B cell (primary cell): ENCODE data around the gene TRIM72. TPM values are rescaled to one million over a fixed set of nuclear protein-coding genes. Genes with fewer than 3 reads are reported as not detected.

ENCODE experiments used
- ATAC-seq: fragments of 200-7000 bp; cut with Tn5 transposase; one replicate; pipeline ENCODE4 v1.10.0; 2021; ENCODE audit warnings: low read depth, mild to moderate bottlenecking, moderate number of reproducible peaks, moderate library complexity
- CTCF ChIA-PET: fragments of 350-600 bp; sonication (Branson Sonifier 250); formaldehyde crosslinking; loops from one replicate; lab custom pipeline; 2021; ENCODE audit warnings: antibody characterized with exemption, inconsistent platforms; lab: Charles Lee
- POLR2A ChIA-PET: fragments of 350-600 bp; sonication (Branson Sonifier 250); formaldehyde crosslinking; loops from one replicate; lab custom pipeline; 2021; ENCODE audit warnings: antibody characterized with exemption; lab: Charles Lee
- DNase-seq: peaks from one replicate; pipeline ENCODE4 v3.0.0; 2013
- H2AFZ ChIP-seq: 2 replicates; pipeline ENCODE4 v1.6.1; 2012; ENCODE audit warnings: mild to moderate bottlenecking, low read depth, low read length; ENCODE audit not compliant: insufficient read depth, poor library complexity, severe bottlenecking
- H3K27ac ChIP-seq, 2 donors: 1 replicate in 1 of 2; 2 replicates in 1 of 2; pipeline ENCODE4 v1.5.1; 2012 to 2013; ENCODE audit warnings: low read length in 2 of 2, mild to moderate bottlenecking in 2 of 2, moderate library complexity in 1 of 2
- H3K27me3 ChIP-seq, 4 experiments: fragments of 200-600 bp in 1 of 4; sonication (generic) in 1 of 4; replicated peaks in 1 of 4; 1 replicate in 2 of 4; 2 replicates in 2 of 4; pipeline versions ENCODE4 v1.6.1 to v1.7.0; 2013 to 2016; ENCODE audit warnings: low read length in 3 of 4, mild to moderate bottlenecking in 2 of 4, mixed read lengths in 1 of 4, moderate library complexity in 1 of 4; ENCODE audit not compliant: insufficient read depth in 4 of 4, control insufficient read depth in 3 of 4; ENCODE audit errors: control extremely low read depth in 1 of 4
- H3K36me3 ChIP-seq, 2 experiments: replicated peaks in 1 of 2; 1 replicate in 1 of 2; 2 replicates in 1 of 2; pipeline versions ENCODE4 v1.6.1 to v1.7.1; 2013; ENCODE audit warnings: low read length in 1 of 2; ENCODE audit not compliant: insufficient read depth in 2 of 2, control insufficient read depth in 1 of 2; ENCODE audit errors: control extremely low read depth in 1 of 2, extremely low read depth in 1 of 2
- H3K4me1 ChIP-seq, 2 donors: fragments of 200-600 bp in 1 of 2; sonication (generic) in 1 of 2; 1 replicate in 1 of 2; 2 replicates in 1 of 2; pipeline versions ENCODE4 v1.5.1 to v1.6.1; 2013 to 2017; ENCODE audit warnings: low read length in 2 of 2; ENCODE audit not compliant: control insufficient read depth in 2 of 2, insufficient read depth in 2 of 2
- H3K4me2 ChIP-seq: replicated peaks from 2 replicates; pipeline ENCODE3; 2012; ENCODE audit warnings: mild to moderate bottlenecking, low read depth, low read length; ENCODE audit not compliant: poor library complexity, severe bottlenecking
- H3K4me3 ChIP-seq, 5 experiments: fragments of 200-600 bp in 1 of 5; sonication (generic) in 1 of 5; 1 replicate in 3 of 5; 2 replicates in 2 of 5; pipeline versions ENCODE4 v1.5.1 to v1.7.0; 2011 to 2016; ENCODE audit warnings: low read length in 4 of 5, mild to moderate bottlenecking in 4 of 5, low read depth in 2 of 5, control low read depth in 1 of 5, moderate library complexity in 1 of 5; ENCODE audit not compliant: insufficient read depth in 1 of 5; ENCODE audit errors: control extremely low read depth in 1 of 5, extremely low read depth in 1 of 5
- H3K79me2 ChIP-seq: fragments of 200-600 bp; sonication (generic); one replicate; pipeline ENCODE4 v1.6.0; 2016; ENCODE audit warnings: low read length; ENCODE audit not compliant: control insufficient read depth, insufficient read depth
- H3K9ac ChIP-seq: fragments of 200-600 bp; sonication (generic); 2 replicates; pipeline ENCODE4 v1.6.1; 2017; ENCODE audit warnings: mild to moderate bottlenecking, low read length, moderate library complexity
- H3K9me3 ChIP-seq, 3 donors: one replicate each; pipeline versions ENCODE4 v1.6.1 to v1.7.1; 2013; ENCODE audit warnings: low read length in 2 of 3; ENCODE audit not compliant: control insufficient read depth in 2 of 3, insufficient read depth in 1 of 3; ENCODE audit errors: control extremely low read depth in 1 of 3
- H4K20me1 ChIP-seq: 2 replicates; pipeline ENCODE4 v1.6.0; 2012; ENCODE audit warnings: mild to moderate bottlenecking, low read length; ENCODE audit not compliant: insufficient read depth, control insufficient read depth, poor library complexity, severe bottlenecking
- H3K27ac Mint-ChIP-seq: one replicate; pipeline ENCODE4 v1.8.0; 2021; ENCODE audit warnings: mixed read lengths
- H3K27me3 Mint-ChIP-seq: one replicate; pipeline ENCODE4 v1.8.0; 2021; ENCODE audit warnings: mixed read lengths
- H3K4me1 Mint-ChIP-seq: one replicate; pipeline ENCODE4 v1.8.0; 2021; ENCODE audit warnings: mixed read lengths
- H3K4me3 Mint-ChIP-seq: one replicate; pipeline ENCODE4 v1.8.0; 2021; ENCODE audit warnings: mixed read lengths
- H3K9me3 Mint-ChIP-seq: one replicate; pipeline ENCODE4 v1.8.0; 2022; ENCODE audit warnings: mixed read lengths; ENCODE audit not compliant: insufficient read depth
- EZH2 ChIP-seq: IDR thresholded peaks from 2 replicates; pipeline ENCODE4 v1.6.1; 2012; ENCODE audit warnings: borderline replicate concordance, low read depth, mild to moderate bottlenecking, moderate library complexity, low read length; ENCODE audit not compliant: insufficient read depth, poor library complexity, severe bottlenecking
- WGBS: methylation state at CpG from one replicate; pipeline ENCODE4 v1.1.5; 2013; ENCODE audit warnings: missing lambda C conversion rate; ENCODE audit not compliant: insufficient coverage; 5-methylcytosine and 5-hydroxymethylcytosine counted together
- intact Hi-C: fragments of 100-400 bp; cut with micrococcal nuclease; formaldehyde crosslinking; loops from one replicate; pipeline ENCODE4 v1.10.0; 2022
- polyA plus RNA-seq: library from polyadenylated mRNA; depleted of rRNA; stranded (reverse); fragments of >200 nt; gene quantifications from 2 replicates; pipeline ENCODE4 v1.2.3, GENCODE V29; 2012
- total RNA-seq, 2 donors: library from RNA; stranded (reverse); fragments of 120-200 nt in 1 of 2; gene quantifications; 1 replicate in 1 of 2; 2 replicates in 1 of 2; pipeline versions ENCODE4 v1.2.3 to v1.2.4, GENCODE V29; 2013 to 2022
- TF ChIP-seq, protein P1 (sequence below): fragments of 200-600 bp; IDR thresholded peaks from one replicate; pipeline ENCODE4 v1.8.0; 2022; ENCODE audit warnings: antibody characterized with exemption, mild to moderate bottlenecking

Gene TRIM72
- total and polyA plus RNA-seq, 2 donors (not counting 1 experiment from before 2014, with no cell fraction given) = 0.03 to 0.05 TPM

DNA sequence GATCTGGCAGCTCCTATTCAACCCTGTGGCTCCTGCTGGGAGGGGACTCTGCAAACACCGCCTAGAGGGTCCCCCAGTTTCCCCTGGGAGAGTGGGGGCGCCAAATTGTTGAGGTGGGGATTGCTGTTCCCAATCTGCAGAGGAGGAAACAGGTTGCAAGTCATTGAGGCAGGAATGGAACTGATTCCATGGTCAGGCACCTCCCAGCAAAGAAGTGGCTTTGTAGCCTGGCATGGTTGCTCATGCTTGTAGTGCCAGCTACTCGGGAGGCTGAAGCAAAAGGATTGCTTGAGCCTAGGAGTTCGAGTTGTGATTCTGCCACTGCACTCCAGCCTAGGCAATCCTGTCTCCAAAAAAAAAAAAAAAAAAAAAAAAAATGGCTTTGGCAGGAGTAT is 3.2 kb downstream of the TRIM72 start:
- Mint-ChIP-seq H3K27me3 (peaks cover 47% of the 10 kb centered on the region), H3K4me3 (peak overlapping the region; percentile 84), H3K27ac (no peak overlapping the region), H3K9me3 (no peaks in the 10 kb centered on the region), H3K4me1 (peaks cover 36% of the 10 kb centered on the region)
- no peaks in the 10 kb centered on the region for H3K36me3 ChIP-seq
- H3K9ac ChIP-seq = peak overlapping the region; percentile 53
- no peak overlapping the region for H3K27ac ChIP-seq
- intact Hi-C loops = no loop called here
- peak overlapping the region; percentile 78 for H3K4me2 ChIP-seq
- ChIA-PET CTCF (interaction anchor here (0.8 to 3.9 kb wide), 5 partner anchors 16 to 226 kb away, joined by 3 to 21 read pairs (median 4); partner anchors contain the start of gene PYCARD), POLR2A (interaction anchor here (0.7 to 2.1 kb wide), 4 partner anchors 27 to 75 kb away, joined by 3 to 21 read pairs (median 8); partner anchors contain the start of gene FUS)
- 4% methylated on average over 3 of the region's 4 CpGs for WGBS
- no peak for TF ChIP-seq EZH2
- TF ChIP-seq, protein P1, sequence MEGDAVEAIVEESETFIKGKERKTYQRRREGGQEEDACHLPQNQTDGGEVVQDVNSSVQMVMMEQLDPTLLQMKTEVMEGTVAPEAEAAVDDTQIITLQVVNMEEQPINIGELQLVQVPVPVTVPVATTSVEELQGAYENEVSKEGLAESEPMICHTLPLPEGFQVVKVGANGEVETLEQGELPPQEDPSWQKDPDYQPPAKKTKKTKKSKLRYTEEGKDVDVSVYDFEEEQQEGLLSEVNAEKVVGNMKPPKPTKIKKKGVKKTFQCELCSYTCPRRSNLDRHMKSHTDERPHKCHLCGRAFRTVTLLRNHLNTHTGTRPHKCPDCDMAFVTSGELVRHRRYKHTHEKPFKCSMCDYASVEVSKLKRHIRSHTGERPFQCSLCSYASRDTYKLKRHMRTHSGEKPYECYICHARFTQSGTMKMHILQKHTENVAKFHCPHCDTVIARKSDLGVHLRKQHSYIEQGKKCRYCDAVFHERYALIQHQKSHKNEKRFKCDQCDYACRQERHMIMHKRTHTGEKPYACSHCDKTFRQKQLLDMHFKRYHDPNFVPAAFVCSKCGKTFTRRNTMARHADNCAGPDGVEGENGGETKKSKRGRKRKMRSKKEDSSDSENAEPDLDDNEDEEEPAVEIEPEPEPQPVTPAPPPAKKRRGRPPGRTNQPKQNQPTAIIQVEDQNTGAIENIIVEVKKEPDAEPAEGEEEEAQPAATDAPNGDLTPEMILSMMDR = no peak
- H3K79me2 ChIP-seq = no peaks in the 10 kb centered on the region
- H3K9me3 ChIP-seq = peaks cover 0 to 10% (median 0%) of the 10 kb centered on the region in 3 donors
- H3K27me3 ChIP-seq = peaks cover 0 to 72% (median 33%) of the 10 kb centered on the region in 4 experiments
- peaks cover 5% of the 10 kb centered on the region for H4K20me1 ChIP-seq
- H3K4me3 ChIP-seq = peak overlapping the region in 3 of 5 experiments; percentile 28 to 56 (median 51)
- H3K4me1 ChIP-seq = peaks cover 41 to 42% of the 10 kb centered on the region in 2 donors
- DNase-seq (no peak), ATAC-seq (no peak)
- peak overlapping the region; percentile 67 for H2AFZ ChIP-seq

DNA sequence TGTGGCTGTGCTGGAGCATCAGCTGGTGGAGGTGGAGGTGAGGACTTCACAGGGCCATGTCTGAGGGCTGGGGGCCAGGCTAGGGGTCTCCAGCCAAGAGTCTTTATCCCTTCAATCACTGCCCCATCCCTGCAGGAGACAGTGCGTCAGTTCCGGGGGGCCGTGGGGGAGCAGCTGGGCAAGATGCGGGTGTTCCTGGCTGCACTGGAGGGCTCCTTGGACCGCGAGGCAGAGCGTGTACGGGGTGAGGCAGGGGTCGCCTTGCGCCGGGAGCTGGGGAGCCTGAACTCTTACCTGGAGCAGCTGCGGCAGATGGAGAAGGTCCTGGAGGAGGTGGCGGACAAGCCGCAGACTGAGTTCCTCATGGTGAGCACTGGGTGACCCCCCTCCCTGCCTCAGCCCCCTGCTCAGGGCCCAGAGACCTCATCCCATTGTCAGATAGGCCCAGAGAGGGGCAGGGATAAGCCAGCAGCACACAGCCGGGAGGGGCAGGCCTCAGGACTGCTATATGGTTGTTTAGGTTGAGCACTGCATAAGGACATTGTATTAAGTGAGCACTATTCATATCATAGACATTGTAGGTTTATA is 5.3 kb downstream of the TRIM72 start:
- no peak for TF ChIP-seq EZH2
- 98% methylated on average over 10 of the region's 15 CpGs for WGBS
- ChIA-PET POLR2A (no interaction called here), CTCF (interaction anchor here (0.9 kb wide), 1 partner anchor 232 kb away, joined by 3 read pairs; no protein-coding TSS in a partner anchor)
- Histone ChIP-seq H4K20me1 (peaks cover 5% of the 10 kb centered on the region), H3K27me3 (peaks cover 0 to 62% (median 33%) of the 10 kb centered on the region in 4 experiments), H3K4me3 (no peak overlapping the region), H3K27ac (no peak overlapping the region), H2AFZ (no peak overlapping the region), H3K4me2 (no peak overlapping the region), H3K36me3 (no peaks in the 10 kb centered on the region), H3K79me2 (no peaks in the 10 kb centered on the region), H3K9me3 (peaks cover 0 to 10% (median 0%) of the 10 kb centered on the region in 3 donors), H3K9ac (no peak overlapping the region), H3K4me1 (peaks cover 35 to 38% of the 10 kb centered on the region in 2 donors)
- ATAC-seq (no peak), DNase-seq (no peak)
- peaks cover 30% of the 10 kb centered on the region for H3K4me1 Mint-ChIP-seq
- no peaks in the 10 kb centered on the region for H3K9me3 Mint-ChIP-seq
- intact Hi-C loops = no loop called here
- H3K27ac Mint-ChIP-seq = no peak overlapping the region
- H3K27me3 Mint-ChIP-seq = peaks cover 47% of the 10 kb centered on the region
- H3K4me3 Mint-ChIP-seq = no peak overlapping the region
